ENCODE results near the gene C1GALT1. TPM values are rescaled to one million over a fixed set of nuclear protein-coding genes. Genes with fewer than 3 reads are reported as not detected.

C1GALT1 gene
- polyA plus RNA-seq, 4 donors = 10.0 to 62.0 (median 14.1) TPM

DNA sequence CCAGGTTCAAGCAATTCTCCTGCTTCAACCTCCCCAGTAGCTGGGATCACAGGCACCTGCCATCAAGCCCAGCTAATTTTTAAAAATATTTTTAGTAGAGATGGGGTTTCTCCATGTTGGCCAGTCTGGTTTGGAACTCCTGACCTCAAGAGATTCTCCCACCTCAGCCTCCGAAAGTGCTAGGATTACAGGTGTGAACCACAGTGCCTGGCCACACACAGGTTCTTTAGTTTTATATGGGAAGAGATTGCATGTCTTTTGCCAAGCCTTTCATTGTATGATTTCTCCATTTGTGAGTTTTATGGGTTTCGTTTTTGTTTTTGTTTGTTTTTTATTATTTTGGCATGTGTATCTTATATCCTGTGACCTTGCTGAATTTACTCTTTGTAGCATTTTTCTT, 40.9 kb downstream of the C1GALT1 start:
- no peaks in the 10 kb centered on the region for H3K9me3 ChIP-seq (ENCODE audit: control insufficient read depth in 2 of 2, insufficient read depth in 1 of 2, low read depth in 1 of 2, low read length in 1 of 2)
- no peak for FAIRE-seq
- H3K36me3 ChIP-seq (ENCODE audit: control insufficient read depth in 3 of 3, insufficient read depth in 2 of 3, low read depth in 1 of 3, low read length in 3 of 3) = no peaks in the 10 kb centered on the region
- H3K27me3 ChIP-seq (ENCODE audit: control insufficient read depth in 3 of 3, insufficient read depth in 3 of 3, low read length in 3 of 3) = no peaks in the 10 kb centered on the region
- peaks cover 0 to 3% (median 0%) of the 10 kb centered on the region in 3 donors for H3K4me1 ChIP-seq (ENCODE audit: control insufficient read depth in 3 of 3, insufficient read depth in 2 of 3, low read depth in 1 of 3, low read length in 2 of 3)
- DNase-seq = no peak
- no peak overlapping the region for H3K27ac ChIP-seq (ENCODE audit: low read depth in 1 of 3, low read length in 2 of 3)
- H3K4me3 ChIP-seq (ENCODE audit: low read depth in 1 of 3, low read length in 3 of 3) = no peak overlapping the region
- WGBS, 3 donors = 92 to 94% (median 94%) methylated on average over 2 of the region's 2 CpGs

DNA sequence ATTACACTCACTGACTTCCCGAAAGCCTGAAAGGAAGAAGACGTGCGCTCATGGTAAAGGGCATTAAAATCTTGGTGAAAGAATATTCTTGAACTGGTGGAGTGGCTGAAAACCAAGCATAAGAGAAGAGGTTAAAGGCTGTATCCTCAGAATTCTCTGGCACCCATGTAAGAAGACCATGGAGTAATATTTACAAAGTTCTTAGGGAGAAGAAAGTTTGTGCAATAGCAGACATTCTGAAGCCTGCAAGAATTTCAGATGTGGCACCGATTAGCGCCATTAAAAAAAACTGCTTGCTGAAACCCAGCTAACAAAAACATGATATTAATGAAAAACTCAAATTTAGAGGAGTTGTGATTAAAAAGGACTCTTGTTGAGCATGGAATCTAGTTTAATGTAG, 44.1 kb downstream of the C1GALT1 start:
- H3K27ac ChIP-seq (ENCODE audit: low read depth in 1 of 3, low read length in 2 of 3) = no peak overlapping the region
- no peak overlapping the region for H3K4me3 ChIP-seq (ENCODE audit: low read depth in 1 of 3, low read length in 3 of 3)
- DNase-seq = no peak
- no peaks in the 10 kb centered on the region for H3K36me3 ChIP-seq (ENCODE audit: control insufficient read depth in 3 of 3, insufficient read depth in 2 of 3, low read depth in 1 of 3, low read length in 3 of 3)
- H3K4me1 ChIP-seq (ENCODE audit: control insufficient read depth in 3 of 3, insufficient read depth in 2 of 3, low read depth in 1 of 3, low read length in 2 of 3) = no peaks in the 10 kb centered on the region
- no peaks in the 10 kb centered on the region for H3K27me3 ChIP-seq (ENCODE audit: control insufficient read depth in 3 of 3, insufficient read depth in 3 of 3, low read length in 3 of 3)
- no peaks in the 10 kb centered on the region for H3K9me3 ChIP-seq (ENCODE audit: control insufficient read depth in 2 of 2, insufficient read depth in 1 of 2, low read depth in 1 of 2, low read length in 1 of 2)
- WGBS, 3 donors = 96 to 98% (median 97%) methylated on average over 5 of the region's 5 CpGs
- FAIRE-seq = no peak

DNA sequence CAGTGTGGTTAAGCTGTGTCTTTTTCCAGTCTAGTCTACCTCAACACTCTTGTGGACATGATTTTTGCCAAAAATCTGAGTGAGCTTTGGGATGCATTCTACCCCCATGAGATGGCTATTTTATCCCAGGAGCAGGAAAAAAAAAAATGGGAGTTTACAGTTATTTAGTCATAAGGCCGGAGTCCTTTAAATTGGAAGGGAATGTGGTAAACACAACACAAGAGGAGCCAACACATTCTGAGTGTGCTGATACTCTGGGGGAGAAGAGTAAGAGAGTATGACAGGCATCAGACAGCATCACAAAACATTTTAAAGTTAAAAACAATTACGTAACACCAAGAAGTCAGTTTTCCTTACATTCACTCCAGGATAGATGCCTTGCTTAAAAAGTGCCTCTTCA, 46.1 kb downstream of the C1GALT1 start:
- peaks cover 0 to 5% (median 2%) of the 10 kb centered on the region in 3 donors for H3K4me1 ChIP-seq (ENCODE audit: control insufficient read depth in 3 of 3, insufficient read depth in 2 of 3, low read depth in 1 of 3, low read length in 2 of 3)
- H3K4me3 ChIP-seq (ENCODE audit: low read depth in 1 of 3, low read length in 3 of 3) = no peak overlapping the region
- FAIRE-seq = no peak
- WGBS, 3 donors = 57 to 96% (median 85%) methylated on average over 2 of the region's 2 CpGs
- no peak for DNase-seq
- no peaks in the 10 kb centered on the region for H3K27me3 ChIP-seq (ENCODE audit: control insufficient read depth in 3 of 3, insufficient read depth in 3 of 3, low read length in 3 of 3)
- H3K36me3 ChIP-seq (ENCODE audit: control insufficient read depth in 3 of 3, insufficient read depth in 2 of 3, low read depth in 1 of 3, low read length in 3 of 3) = no peaks in the 10 kb centered on the region
- no peak overlapping the region for H3K27ac ChIP-seq (ENCODE audit: low read depth in 1 of 3, low read length in 2 of 3)
- no peaks in the 10 kb centered on the region for H3K9me3 ChIP-seq (ENCODE audit: control insufficient read depth in 2 of 2, insufficient read depth in 1 of 2, low read depth in 1 of 2, low read length in 1 of 2)

- no peak for FAIRE-seq
- H3K36me3 ChIP-seq (ENCODE audit: control insufficient read depth in 3 of 3, insufficient read depth in 2 of 3, low read depth in 1 of 3, low read length in 3 of 3) = no peaks in the 10 kb centered on the region
- no peak overlapping the region for H3K4me3 ChIP-seq (ENCODE audit: low read depth in 1 of 3, low read length in 3 of 3)
- 85 to 95% (median 94%) methylated on average over 1 of the region's 1 CpG for whole genome bisulfite sequencing, 3 donors
- H3K27me3 ChIP-seq (ENCODE audit: control insufficient read depth in 3 of 3, insufficient read depth in 3 of 3, low read length in 3 of 3) = no peaks in the 10 kb centered on the region
- H3K27ac ChIP-seq (ENCODE audit: low read depth in 1 of 3, low read length in 2 of 3) = no peak overlapping the region
- no peak for DNase-seq
- H3K4me1 ChIP-seq (ENCODE audit: control insufficient read depth in 3 of 3, insufficient read depth in 2 of 3, low read depth in 1 of 3, low read length in 2 of 3) = peaks cover 0 to 5% (median 2%) of the 10 kb centered on the region in 3 donors
- no peaks in the 10 kb centered on the region for H3K9me3 ChIP-seq (ENCODE audit: control insufficient read depth in 2 of 2, insufficient read depth in 1 of 2, low read depth in 1 of 2, low read length in 1 of 2)
Observed at GRCh38 chr7:7228967-7229366, 46.6 kb downstream of the C1GALT1 start.

- 97 to 100% (median 100%) methylated on average over 1 of the region's 1 CpG for WGBS, 3 donors
- peaks cover 0 to 2% (median 0%) of the 10 kb centered on the region in 3 donors for H3K36me3 ChIP-seq (ENCODE audit: control insufficient read depth in 3 of 3, insufficient read depth in 2 of 3, low read depth in 1 of 3, low read length in 3 of 3)
- no peaks in the 10 kb centered on the region for H3K9me3 ChIP-seq (ENCODE audit: control insufficient read depth in 2 of 2, insufficient read depth in 1 of 2, low read depth in 1 of 2, low read length in 1 of 2)
- no peaks in the 10 kb centered on the region for H3K27me3 ChIP-seq (ENCODE audit: control insufficient read depth in 3 of 3, insufficient read depth in 3 of 3, low read length in 3 of 3)
- H3K4me3 ChIP-seq (ENCODE audit: low read depth in 1 of 3, low read length in 3 of 3) = no peak overlapping the region
- no peak for FAIRE-seq
- peaks cover 0 to 5% (median 2%) of the 10 kb centered on the region in 3 donors for H3K4me1 ChIP-seq (ENCODE audit: control insufficient read depth in 3 of 3, insufficient read depth in 2 of 3, low read depth in 1 of 3, low read length in 2 of 3)
- DNase-seq = no peak
- H3K27ac ChIP-seq (ENCODE audit: low read depth in 1 of 3, low read length in 2 of 3) = no peak overlapping the region
Observed at GRCh38 chr7:7231000-7231399, 48.7 kb downstream of the C1GALT1 start.

DNA sequence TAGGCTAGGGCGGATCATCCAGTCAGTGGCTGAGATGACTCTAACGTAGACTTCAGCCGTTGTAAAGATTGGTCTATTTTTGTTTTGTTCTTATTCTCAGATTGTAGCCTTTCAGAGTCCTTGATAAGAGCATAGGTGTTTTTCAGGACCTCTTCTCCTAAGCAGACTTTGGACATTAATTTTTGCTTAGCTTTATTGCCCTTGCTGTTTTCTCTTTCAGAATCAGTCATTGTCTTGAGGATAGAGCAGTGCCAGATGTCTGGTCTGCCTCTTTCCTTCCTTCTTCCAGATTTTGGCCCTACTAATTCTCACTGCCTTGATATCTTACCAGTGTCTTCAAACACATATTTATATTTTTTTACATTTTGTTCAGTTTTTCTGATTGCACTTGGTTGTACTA, 49.5 kb downstream of the C1GALT1 start:
- no peaks in the 10 kb centered on the region for H3K9me3 ChIP-seq (ENCODE audit: control insufficient read depth in 2 of 2, insufficient read depth in 1 of 2, low read depth in 1 of 2, low read length in 1 of 2)
- peaks cover 0 to 5% (median 2%) of the 10 kb centered on the region in 3 donors for H3K4me1 ChIP-seq (ENCODE audit: control insufficient read depth in 3 of 3, insufficient read depth in 2 of 3, low read depth in 1 of 3, low read length in 2 of 3)
- no peaks in the 10 kb centered on the region for H3K27me3 ChIP-seq (ENCODE audit: control insufficient read depth in 3 of 3, insufficient read depth in 3 of 3, low read length in 3 of 3)
- peaks cover 0 to 4% (median 0%) of the 10 kb centered on the region in 3 donors for H3K36me3 ChIP-seq (ENCODE audit: control insufficient read depth in 3 of 3, insufficient read depth in 2 of 3, low read depth in 1 of 3, low read length in 3 of 3)
- FAIRE-seq (no peak), DNase-seq (peak in 1 of 2 donors; percentile 45)
- 34 to 61% (median 53%) methylated on average over 3 of the region's 3 CpGs for WGBS, 3 donors
- no peak overlapping the region for H3K27ac ChIP-seq (ENCODE audit: low read depth in 1 of 3, low read length in 2 of 3)
- no peak overlapping the region for H3K4me3 ChIP-seq (ENCODE audit: low read depth in 1 of 3, low read length in 3 of 3)

- 86 to 95% (median 89%) methylated on average over 3 of the region's 3 CpGs for WGBS, 3 donors
- H3K4me3 ChIP-seq (ENCODE audit: low read depth in 1 of 3, low read length in 3 of 3) = no peak overlapping the region
- DNase-seq (no peak), FAIRE-seq (no peak)
- H3K9me3 ChIP-seq (ENCODE audit: control insufficient read depth in 2 of 2, insufficient read depth in 1 of 2, low read depth in 1 of 2, low read length in 1 of 2) = no peaks in the 10 kb centered on the region
- H3K27ac ChIP-seq (ENCODE audit: low read depth in 1 of 3, low read length in 2 of 3) = no peak overlapping the region
- H3K27me3 ChIP-seq (ENCODE audit: control insufficient read depth in 3 of 3, insufficient read depth in 3 of 3, low read length in 3 of 3) = no peaks in the 10 kb centered on the region
- H3K4me1 ChIP-seq (ENCODE audit: control insufficient read depth in 3 of 3, insufficient read depth in 2 of 3, low read depth in 1 of 3, low read length in 2 of 3) = peaks cover 0 to 7% (median 2%) of the 10 kb centered on the region in 3 donors
- H3K36me3 ChIP-seq (ENCODE audit: control insufficient read depth in 3 of 3, insufficient read depth in 2 of 3, low read depth in 1 of 3, low read length in 3 of 3) = peaks cover 0 to 6% (median 4%) of the 10 kb centered on the region in 3 donors
Observed at GRCh38 chr7:7235347-7235746, 53.0 kb downstream of the C1GALT1 start.

DNA sequence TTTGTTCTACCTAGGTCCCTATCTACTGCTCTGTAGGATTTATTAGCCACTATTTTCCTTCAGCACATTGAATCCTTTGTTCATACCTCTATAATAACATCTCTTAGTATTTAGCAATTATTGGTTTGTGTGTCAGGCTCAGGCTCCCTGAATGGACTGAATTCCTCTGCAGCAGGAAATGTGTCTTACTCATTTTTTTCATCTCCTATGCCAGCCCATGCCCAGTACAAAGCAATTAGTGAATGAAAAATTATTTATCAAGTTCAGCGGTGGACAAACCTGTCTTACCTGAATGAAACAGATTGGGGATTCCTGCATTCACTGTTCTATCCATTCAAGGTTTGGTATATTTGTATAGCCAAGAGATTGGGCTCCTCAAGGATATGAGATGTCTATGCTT, 53.7 kb downstream of the C1GALT1 start:
- no peak overlapping the region for H3K4me3 ChIP-seq (ENCODE audit: low read depth in 1 of 3, low read length in 3 of 3)
- DNase-seq (no peak), FAIRE-seq (no peak)
- no peak overlapping the region for H3K27ac ChIP-seq (ENCODE audit: low read depth in 1 of 3, low read length in 2 of 3)
- no peaks in the 10 kb centered on the region for H3K9me3 ChIP-seq (ENCODE audit: control insufficient read depth in 2 of 2, insufficient read depth in 1 of 2, low read depth in 1 of 2, low read length in 1 of 2)
- peaks cover 0 to 7% (median 2%) of the 10 kb centered on the region in 3 donors for H3K4me1 ChIP-seq (ENCODE audit: control insufficient read depth in 3 of 3, insufficient read depth in 2 of 3, low read depth in 1 of 3, low read length in 2 of 3)
- peaks cover 0 to 6% (median 4%) of the 10 kb centered on the region in 3 donors for H3K36me3 ChIP-seq (ENCODE audit: control insufficient read depth in 3 of 3, insufficient read depth in 2 of 3, low read depth in 1 of 3, low read length in 3 of 3)
- no peaks in the 10 kb centered on the region for H3K27me3 ChIP-seq (ENCODE audit: control insufficient read depth in 3 of 3, insufficient read depth in 3 of 3, low read length in 3 of 3)
- 50 to 78% (median 51%) methylated on average over 1 of the region's 1 CpG for WGBS, 3 donors
